Mesodermal cell (in vitro differentiated cells): ENCODE measurements around the gene AP2A1.
A peak's percentile ranks its signal among the peaks of the same experiment; 100 is the strongest.

ENCODE experiments used
- H3K27ac ChIP-seq: 2 replicates; pipeline ENCODE4 v1.7.0; 2013; ENCODE audit warnings: mild to moderate bottlenecking, low read depth, low read length, moderate library complexity; ENCODE audit not compliant: severe bottlenecking
- H3K36me3 ChIP-seq: 2 replicates; pipeline ENCODE4 v1.7.1; 2013; ENCODE audit warnings: mild to moderate bottlenecking, low read length, moderate library complexity; ENCODE audit not compliant: control insufficient read depth, insufficient read depth
- H3K4me1 ChIP-seq: one replicate; pipeline ENCODE4 v1.7.1; 2013; ENCODE audit warnings: mild to moderate bottlenecking, low read length; ENCODE audit not compliant: insufficient read depth, control insufficient read depth, poor library complexity, severe bottlenecking
- H3K4me3 ChIP-seq: 2 replicates; pipeline ENCODE4 v1.7.0; 2013; ENCODE audit warnings: low read length, control low read depth, mild to moderate bottlenecking; ENCODE audit not compliant: insufficient read depth, poor library complexity, severe bottlenecking; ENCODE audit errors: extremely low read depth
- H3K9me3 ChIP-seq: 2 replicates; pipeline ENCODE4 v1.7.1; 2013; ENCODE audit warnings: mild to moderate bottlenecking, low read length, moderate library complexity; ENCODE audit not compliant: control insufficient read depth
- WGBS, 2 experiments: methylation state at CpG; one replicate each; pipeline ENCODE4 v1.1.5; 2013; ENCODE audit warnings: missing lambda C conversion rate in 2 of 2; ENCODE audit not compliant: insufficient coverage in 2 of 2; 5-methylcytosine and 5-hydroxymethylcytosine counted together

AP2A1 gene

DNA sequence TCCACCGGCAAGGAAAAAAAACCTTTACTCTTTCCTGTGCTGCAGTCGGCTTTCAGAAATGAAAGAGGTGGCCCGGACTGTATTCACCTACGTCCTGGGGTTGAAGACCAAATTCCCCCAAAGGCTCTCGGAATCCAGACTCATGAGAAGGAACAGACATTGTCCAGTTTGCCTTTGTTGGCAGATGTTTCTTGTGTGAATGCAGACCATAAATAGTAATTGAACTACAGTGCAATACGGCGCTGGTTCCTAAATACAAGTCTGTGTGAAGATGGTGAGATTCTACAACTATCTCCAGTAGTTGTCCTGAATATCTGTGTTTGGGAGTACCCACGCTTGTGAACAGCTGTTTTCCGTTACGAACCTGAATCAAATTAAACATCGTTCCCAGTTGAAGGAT, 72.9 kb downstream of the AP2A1 start:
- H3K4me3 ChIP-seq, result no peak overlapping the region
- peaks cover 84% of the 10 kb centered on the region for H3K36me3 ChIP-seq

DNA sequence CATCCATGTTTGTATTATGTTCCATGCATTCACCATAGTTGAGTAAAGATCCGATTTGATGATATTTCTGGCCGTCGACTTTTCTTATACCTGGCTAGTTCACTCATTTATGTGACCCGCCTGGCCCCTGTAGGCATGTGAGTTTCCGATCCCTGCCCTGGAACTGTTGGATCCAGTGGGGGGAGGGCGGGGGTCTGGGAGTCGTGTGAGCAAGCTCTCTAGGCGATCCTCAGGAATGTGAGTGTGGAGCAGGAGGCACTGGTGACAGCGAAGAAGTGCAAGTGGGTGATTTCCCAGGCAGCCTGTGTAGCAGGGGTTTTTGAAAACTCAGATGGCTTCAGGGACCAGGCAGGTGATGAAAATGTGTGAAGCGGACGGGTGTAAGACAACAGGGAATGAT, 73.5 kb downstream of the AP2A1 start:
- Histone ChIP-seq H3K27ac (peak overlapping the region; percentile 11), H3K4me3 (no peak overlapping the region), H3K9me3 (no peaks in the 10 kb centered on the region), H3K36me3 (peaks cover 78% of the 10 kb centered on the region), H3K4me1 (peaks cover 5% of the 10 kb centered on the region)
- WGBS, 2 experiments, result 93 to 94% methylated on average over 8 of the region's 11 CpGs

More for the DNA sequence above, 72.9 kb downstream of the AP2A1 start:
- H3K4me1 ChIP-seq, result peaks cover 5% of the 10 kb centered on the region
- 97 to 98% methylated on average over 10 to 11 of the region's 11 CpGs for WGBS, 2 experiments
- H3K27ac ChIP-seq, result no peak overlapping the region
- H3K9me3 ChIP-seq, result no peaks in the 10 kb centered on the region

DNA sequence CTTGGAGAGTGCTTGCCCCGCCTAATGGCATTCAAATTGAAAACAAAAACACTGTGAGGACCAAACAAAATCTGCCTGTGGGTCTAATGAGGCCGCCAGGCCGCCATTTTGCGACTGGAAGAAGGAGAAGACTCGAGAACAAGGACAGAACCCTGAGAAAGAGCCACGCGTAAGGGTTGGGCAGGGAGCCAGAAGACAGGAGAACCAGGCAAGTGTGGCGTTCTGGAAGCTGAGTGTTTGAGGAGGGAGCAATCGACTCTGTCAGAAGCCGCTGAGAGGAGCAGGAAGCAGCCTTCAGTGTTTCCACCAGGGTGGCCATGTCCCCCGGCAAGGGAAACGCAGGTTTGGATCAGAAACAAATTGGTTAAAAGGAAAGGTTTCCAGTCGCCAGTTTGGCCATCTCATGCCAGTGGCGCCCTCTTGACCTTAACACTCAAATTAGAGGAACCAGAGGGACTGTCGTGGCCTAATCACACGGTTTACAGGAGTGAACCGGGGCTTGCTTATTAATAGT, 74.0 kb downstream of the AP2A1 start:
- H3K27ac ChIP-seq, result peak overlapping the region; percentile 11
- H3K36me3 ChIP-seq, result peaks cover 73% of the 10 kb centered on the region
- peaks cover 5% of the 10 kb centered on the region for H3K4me1 ChIP-seq
- 93 to 95% methylated on average over 15 to 16 of the region's 17 CpGs for WGBS, 2 experiments
- no peak overlapping the region for H3K4me3 ChIP-seq
- no peaks in the 10 kb centered on the region for H3K9me3 ChIP-seq

DNA sequence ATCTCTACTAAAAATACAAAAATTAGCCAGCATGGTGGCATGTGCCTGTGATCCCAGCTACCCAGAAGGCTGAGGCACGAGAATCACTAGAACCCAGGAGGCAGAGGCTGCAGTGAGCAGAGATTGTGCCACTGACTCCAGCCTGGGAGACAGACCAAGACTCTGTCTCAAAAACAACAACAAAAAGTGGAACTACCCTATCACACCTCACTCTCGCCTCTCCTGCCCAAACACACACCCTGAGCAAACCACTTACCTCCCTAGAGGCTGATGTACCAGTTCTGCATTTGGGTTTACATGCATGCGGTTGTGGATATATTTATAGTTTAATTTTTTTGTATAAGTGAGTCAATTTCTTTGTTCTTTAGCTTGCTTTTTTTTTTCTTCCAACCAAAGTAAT, 76.5 kb downstream of the AP2A1 start:
- Histone ChIP-seq H3K27ac (no peak overlapping the region), H3K9me3 (no peaks in the 10 kb centered on the region), H3K4me1 (no peaks in the 10 kb centered on the region), H3K4me3 (no peak overlapping the region), H3K36me3 (peaks cover 49% of the 10 kb centered on the region)
- 89% methylated on average over 1 of the region's 3 CpGs; no CpG with 5 or more reads in 1 of the 2 experiments for WGBS, 2 experiments

DNA sequence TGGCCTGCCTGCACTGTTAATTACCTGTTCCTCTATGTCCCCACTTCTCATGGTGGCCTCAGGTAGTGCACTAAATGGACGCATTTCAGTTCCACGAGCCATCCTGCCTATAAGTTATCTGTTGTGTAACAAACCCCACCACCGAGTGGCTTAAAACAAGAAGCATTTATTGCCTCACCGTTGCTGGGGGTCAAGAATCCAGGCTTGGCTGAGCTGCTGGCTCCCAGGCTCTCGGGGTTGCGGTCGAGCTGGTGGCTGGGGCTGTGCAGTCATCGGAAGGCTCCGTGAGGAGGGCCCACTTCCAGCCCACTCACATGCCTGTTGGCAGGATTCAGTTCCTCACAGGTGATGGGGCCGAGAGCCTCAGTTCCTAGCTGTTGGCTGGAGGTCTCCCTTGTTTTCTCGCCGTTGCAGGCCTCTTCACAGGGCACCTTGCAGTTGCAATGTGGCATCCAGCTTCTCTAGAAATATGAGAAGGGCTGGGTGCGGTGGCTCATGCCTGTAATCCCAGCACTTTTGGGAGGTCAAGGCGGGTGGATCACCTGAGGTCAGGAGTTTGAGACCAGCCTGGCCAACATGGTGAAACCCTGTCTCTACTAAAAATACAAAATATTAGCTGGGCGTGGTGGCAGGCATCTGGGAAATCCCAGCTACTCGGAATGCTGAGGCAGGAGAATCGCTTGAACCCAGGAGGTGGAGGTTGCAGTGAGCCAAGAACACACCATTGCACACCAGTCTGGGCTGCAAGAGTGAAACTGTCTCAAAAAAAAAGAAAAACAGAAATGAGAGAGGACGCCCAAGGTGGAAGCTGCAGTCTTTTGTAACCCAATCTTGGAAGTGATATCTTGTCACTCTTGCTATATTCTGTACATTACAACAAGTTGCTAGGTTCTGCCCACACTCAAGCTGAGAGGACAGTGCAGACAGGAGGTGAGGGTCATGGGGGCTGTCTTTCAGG, 77.6 kb downstream of the AP2A1 start:
- H3K36me3 ChIP-seq, result peaks cover 48% of the 10 kb centered on the region
- WGBS, 2 experiments, result 94 to 97% methylated on average over 15 to 16 of the region's 18 CpGs
- no peak overlapping the region for H3K4me3 ChIP-seq
- no peaks in the 10 kb centered on the region for H3K4me1 ChIP-seq
- H3K27ac ChIP-seq, result no peak overlapping the region
- H3K9me3 ChIP-seq, result peaks cover 9% of the 10 kb centered on the region

DNA sequence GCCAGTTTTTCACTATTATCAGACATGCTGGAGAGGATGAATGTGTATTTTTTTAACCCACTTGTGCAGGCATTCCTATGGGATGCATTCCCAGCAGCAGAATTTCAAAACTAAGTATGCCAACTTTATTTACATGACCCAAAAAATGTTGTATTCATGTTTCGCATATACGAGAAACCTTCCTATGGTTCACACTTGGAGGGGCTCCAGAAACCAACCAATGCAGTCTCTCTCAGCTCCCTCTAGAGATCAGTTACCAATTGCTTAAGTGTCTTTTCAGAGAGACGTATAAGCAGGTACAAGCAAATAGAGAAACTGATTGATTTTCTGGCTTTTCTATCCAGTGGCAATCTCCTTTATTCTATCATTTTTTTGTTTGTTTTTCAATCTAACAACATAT, 78.6 kb downstream of the AP2A1 start:
- WGBS, 2 experiments, result 100% methylated on average over 2 of the region's 3 CpGs
- H3K36me3 ChIP-seq, result peaks cover 47% of the 10 kb centered on the region
- no peak overlapping the region for H3K27ac ChIP-seq
- H3K4me3 ChIP-seq, result no peak overlapping the region
- no peaks in the 10 kb centered on the region for H3K4me1 ChIP-seq
- H3K9me3 ChIP-seq, result peaks cover 9% of the 10 kb centered on the region

DNA sequence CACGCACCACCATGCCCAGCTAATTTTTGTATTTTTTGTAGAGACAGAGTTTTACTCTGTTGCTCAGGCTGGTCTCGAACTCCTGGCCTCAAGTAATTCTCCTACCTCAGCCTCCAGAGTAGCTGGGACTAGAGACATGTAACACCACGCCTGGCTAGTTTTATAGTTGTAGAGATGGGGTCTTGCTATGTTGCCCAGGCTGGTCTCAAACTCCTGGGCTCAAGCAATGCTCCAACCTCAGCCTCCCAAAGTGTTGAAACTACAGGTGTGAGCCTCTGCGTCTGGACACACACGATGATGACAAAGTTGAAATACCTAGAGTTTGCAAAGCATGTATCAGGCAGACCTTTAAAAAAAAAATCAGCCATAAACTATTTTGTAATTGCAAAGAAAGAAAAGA, 79.6 kb downstream of the AP2A1 start:
- peaks cover 37% of the 10 kb centered on the region for H3K36me3 ChIP-seq
- no peak overlapping the region for H3K27ac ChIP-seq
- peaks cover 9% of the 10 kb centered on the region for H3K9me3 ChIP-seq
- 47 to 86% methylated on average over 1 to 2 of the region's 5 CpGs for WGBS, 2 experiments
- H3K4me1 ChIP-seq, result no peaks in the 10 kb centered on the region
- no peak overlapping the region for H3K4me3 ChIP-seq

DNA sequence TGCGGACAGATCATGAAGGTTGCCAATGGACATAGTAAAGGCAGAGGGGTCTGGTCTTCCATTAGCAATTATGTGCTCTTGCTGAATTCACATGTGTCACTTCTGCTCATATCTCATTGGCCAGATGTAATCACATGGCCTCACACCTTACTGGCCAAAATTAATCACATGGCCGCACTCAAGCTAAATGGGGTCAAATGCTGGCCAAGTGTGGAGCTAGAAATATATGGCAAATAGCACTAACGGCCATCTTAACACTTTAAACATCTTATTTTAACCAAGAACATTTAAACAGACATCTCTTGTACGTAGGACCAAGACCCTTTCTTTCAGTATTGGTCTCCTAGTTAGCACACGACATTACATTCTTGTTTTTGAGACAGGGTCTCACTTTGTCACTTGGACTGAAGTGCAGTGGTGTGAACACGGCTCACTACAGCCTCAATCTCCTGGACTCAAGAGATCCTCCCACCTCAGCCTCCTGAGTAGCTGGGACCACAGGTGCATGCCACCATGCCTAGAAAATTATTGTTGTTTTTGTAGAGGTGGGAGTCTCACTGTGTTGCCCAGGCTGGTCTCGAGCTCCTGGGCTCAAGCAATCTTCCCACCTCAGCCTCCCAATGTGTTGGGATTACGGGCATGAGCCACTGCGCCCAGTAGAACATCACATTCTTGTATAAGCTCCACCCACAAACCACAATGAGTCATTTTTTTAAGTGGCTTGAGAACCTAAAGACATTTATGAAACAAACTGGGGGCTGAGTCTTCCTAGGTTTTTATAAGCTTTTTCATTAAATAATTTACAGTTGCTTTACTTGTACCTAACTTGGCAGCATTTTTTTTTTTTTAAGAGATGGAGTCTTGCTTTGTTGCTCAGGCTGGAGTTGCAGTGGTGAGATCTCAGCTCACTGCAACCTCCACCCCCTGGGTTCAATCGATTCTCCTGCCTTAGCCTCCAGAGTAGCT, 81.2 kb downstream of the AP2A1 start:
- H3K9me3 ChIP-seq, result peaks cover 9% of the 10 kb centered on the region
- 97 to 100% methylated on average over 5 to 8 of the region's 10 CpGs for WGBS, 2 experiments
- H3K27ac ChIP-seq, result no peak overlapping the region
- H3K36me3 ChIP-seq, result peaks cover 32% of the 10 kb centered on the region
- H3K4me1 ChIP-seq, result peaks cover 8% of the 10 kb centered on the region
- H3K4me3 ChIP-seq, result no peak overlapping the region

DNA sequence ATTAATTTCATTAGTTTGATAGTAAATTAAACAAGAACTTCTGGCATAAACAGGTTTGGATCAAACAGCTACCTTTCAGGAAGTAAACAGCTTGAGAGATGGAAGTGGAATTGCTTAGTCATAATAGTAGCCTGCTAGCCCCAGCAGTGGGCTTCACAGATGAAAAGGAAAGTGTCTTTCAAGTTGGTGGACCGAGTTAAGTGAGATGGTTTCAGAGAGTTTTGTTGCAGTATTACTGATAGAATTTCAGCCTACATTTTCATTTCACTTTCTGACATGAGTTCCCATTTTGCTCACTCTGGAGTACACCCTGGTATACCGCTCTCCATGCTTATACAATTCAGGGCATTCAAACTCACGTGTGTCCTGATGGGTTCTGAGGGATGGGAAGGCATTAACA, 82.1 kb downstream of the AP2A1 start:
- no peak overlapping the region for H3K27ac ChIP-seq
- H3K4me3 ChIP-seq, result no peak overlapping the region
- peaks cover 13% of the 10 kb centered on the region for H3K4me1 ChIP-seq
- 80 to 100% methylated on average over 1 of the region's 3 CpGs for WGBS, 2 experiments
- peaks cover 30% of the 10 kb centered on the region for H3K36me3 ChIP-seq
- peaks cover 9% of the 10 kb centered on the region for H3K9me3 ChIP-seq

DNA sequence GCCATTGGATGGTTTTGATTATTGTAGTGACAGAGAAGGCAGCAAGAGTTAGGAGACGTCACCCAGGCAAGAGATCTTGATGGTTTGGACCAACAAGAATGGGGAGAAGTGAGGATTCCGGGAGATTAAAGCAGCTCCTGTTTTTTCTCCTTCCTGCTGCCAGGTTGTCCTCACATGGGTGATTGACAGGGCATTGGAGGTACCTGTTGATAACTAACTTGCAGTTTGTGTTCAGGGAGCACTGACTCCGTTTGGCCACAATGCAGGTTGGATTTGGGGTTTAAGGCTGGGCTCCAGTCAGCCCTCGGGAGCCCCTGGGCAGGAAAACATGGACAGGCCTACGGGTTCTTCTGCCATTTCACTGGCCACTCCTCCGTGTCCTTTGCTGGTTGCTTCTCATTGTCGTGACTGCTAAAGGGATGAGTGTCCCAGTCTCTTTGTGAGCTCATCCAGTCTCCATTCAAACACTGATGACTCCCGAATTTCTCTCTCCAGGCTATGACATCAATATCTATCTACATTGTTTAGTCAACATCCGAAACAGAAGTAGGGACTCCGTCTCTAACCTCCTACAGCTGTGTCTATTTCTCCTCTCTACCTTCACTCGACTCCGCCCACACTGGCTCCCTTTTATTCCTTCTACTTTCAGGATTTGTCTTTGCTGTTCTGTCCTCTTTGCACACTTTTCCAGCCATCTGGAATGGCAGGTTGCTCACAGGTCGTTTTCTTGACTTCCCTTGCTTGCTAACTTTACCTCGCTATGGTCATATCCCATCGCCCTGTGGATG, 82.8 kb downstream of the AP2A1 start:
- Histone ChIP-seq H3K27ac (no peak overlapping the region), H3K4me1 (peaks cover 13% of the 10 kb centered on the region), H3K9me3 (peaks cover 9% of the 10 kb centered on the region), H3K4me3 (peak overlapping the region; percentile 76), H3K36me3 (peaks cover 37% of the 10 kb centered on the region)
- 91 to 93% methylated on average over 15 of the region's 15 CpGs for WGBS, 2 experiments
